GM21367 (cell line): ENCODE data around the gene MIB1.

Source experiments
- ATAC-seq: cut with Tn5 transposase; IDR thresholded peaks from one replicate; pipeline ENCODE4 v1.9.1; 2021; ENCODE audit not compliant: unreplicated experiment

MIB1 gene

GRCh38 chr18:21809725-21810124 is 69.1 kb downstream of the MIB1 start:
- no peak for ATAC-seq

GRCh38 chr18:21815101-21815500 is 74.5 kb downstream of the MIB1 start:
- no peak for ATAC-seq

- no peak for ATAC-seq
Measured at GRCh38 chr18:21820033-21820810, 79.6 kb downstream of the MIB1 start.

GRCh38 chr18:21820811-21821143 is 80.2 kb downstream of the MIB1 start:
- ATAC-seq, result no peak

- ATAC-seq, result no peak
Measured at GRCh38 chr18:21823848-21824247, 83.3 kb downstream of the MIB1 start.

- no peak for ATAC-seq
Measured at GRCh38 chr18:21826196-21826595, 85.6 kb downstream of the MIB1 start.

GRCh38 chr18:21826641-21827302 is 86.2 kb downstream of the MIB1 start:
- ATAC-seq, result no peak

- ATAC-seq, result no peak
Measured at GRCh38 chr18:21830532-21830931, 89.9 kb downstream of the MIB1 start.

- ATAC-seq, result no peak
Measured at GRCh38 chr18:21831413-21831831, 90.8 kb downstream of the MIB1 start.

GRCh38 chr18:21833604-21834298 is 93.2 kb downstream of the MIB1 start:
- ATAC-seq, result no peak

GRCh38 chr18:21834299-21834660 is 93.7 kb downstream of the MIB1 start:
- no peak for ATAC-seq

- ATAC-seq, result no peak
Measured at GRCh38 chr18:21841570-21841969, 101.0 kb downstream of the MIB1 start.

GRCh38 chr18:21843341-21843740 is 102.7 kb downstream of the MIB1 start:
- ATAC-seq, result no peak

- no peak for ATAC-seq
Measured at GRCh38 chr18:21851327-21851961, 110.9 kb downstream of the MIB1 start.

GRCh38 chr18:21853016-21853415 is 112.4 kb downstream of the MIB1 start:
- peak; percentile 88 for ATAC-seq

- no peak for ATAC-seq
Measured at GRCh38 chr18:21853775-21854552, 113.4 kb downstream of the MIB1 start.

- ATAC-seq, result no peak
Measured at GRCh38 chr18:21855432-21855831, 114.8 kb downstream of the MIB1 start.

GRCh38 chr18:21857871-21858270 is 117.3 kb downstream of the MIB1 start:
- ATAC-seq, result no peak

GRCh38 chr18:21858544-21858943 is 118.0 kb downstream of the MIB1 start:
- no peak for ATAC-seq

GRCh38 chr18:21864386-21864785 is 123.8 kb downstream of the MIB1 start:
- ATAC-seq, result no peak

- no peak for ATAC-seq
Measured at GRCh38 chr18:21865043-21865442, 124.5 kb downstream of the MIB1 start.
